H1 (cell line): ENCODE measurements around the gene ZBTB20. TPM values are rescaled to one million over a fixed set of nuclear protein-coding genes. Genes with fewer than 3 reads are reported as not detected.

Experiments
- MAFK ChIP-seq: IDR thresholded peaks from 2 replicates; pipeline ENCODE4 v1.6.1; 2012; ENCODE audit warnings: low read depth, mild to moderate bottlenecking, improper control_type of control experiment, low read length
- TBP ChIP-seq: IDR thresholded peaks from 2 replicates; pipeline ENCODE4 v1.6.1; 2011; ENCODE audit warnings: low read depth, low read length, improper control_type of control experiment
- polyA plus RNA-seq, 7 experiments: library from polyadenylated mRNA; depleted of rRNA in 3 of 7; stranded (reverse) in 5 of 7; unstranded in 2 of 7; fragments of >200 nt in 5 of 7; fragments of 200-250 nt in 2 of 7; gene quantifications; 1 replicate in 5 of 7; 2 replicates in 1 of 7; 4 replicates in 1 of 7; pipeline versions ENCODE4 v1.2.1 to v1.2.3, GENCODE V29; 2011 to 2013; ENCODE audit warnings: missing spikeins in 2 of 7, mixed read lengths in 2 of 7
- total RNA-seq: library from RNA; stranded (reverse); fragmentation: NEBNext Ultra II Directional; extraction: Animal tissue kit (Norgen Biotek cat#: 25700); gene quantifications from 2 replicates; pipeline ENCODE4 v1.2.1, GENCODE V29; 2021
- TF ChIP-seq, protein P1 (sequence below): fragments of 300-600 bp; sonication (generic); IDR thresholded peaks from 2 replicates; pipeline ENCODE4 v1.7.1; 2012; ENCODE audit warnings: low read length, moderate library complexity, mild to moderate bottlenecking, inconsistent platforms; ENCODE audit not compliant: insufficient replicate concordance

The ZBTB20 gene
- total and polyA plus RNA-seq, 2 of the 8 experiments (the other 6 are each of a cell fraction or from before 2014, with no cell fraction given) = 0.35 to 1.3 TPM

DNA sequence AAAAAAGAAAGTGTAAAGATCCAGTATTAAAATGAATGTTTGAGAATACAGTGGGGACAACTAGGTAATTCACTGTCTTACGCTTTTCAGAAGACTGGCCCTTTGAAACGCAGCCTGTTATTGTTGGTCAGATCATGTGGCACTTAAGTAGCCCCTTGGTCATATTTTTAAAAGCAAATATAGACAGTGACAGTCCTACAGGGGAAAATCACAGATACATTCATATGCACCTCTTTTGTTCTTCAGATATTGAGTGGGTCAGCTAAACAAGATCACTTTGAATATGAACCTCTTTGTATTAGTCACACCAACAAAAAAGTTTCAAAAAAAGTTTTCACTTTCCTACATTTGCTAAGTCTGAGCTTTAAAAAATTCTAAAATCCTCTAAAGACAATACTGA is 817.3 kb downstream of the ZBTB20 start (continued):
- TF ChIP-seq, protein P1, sequence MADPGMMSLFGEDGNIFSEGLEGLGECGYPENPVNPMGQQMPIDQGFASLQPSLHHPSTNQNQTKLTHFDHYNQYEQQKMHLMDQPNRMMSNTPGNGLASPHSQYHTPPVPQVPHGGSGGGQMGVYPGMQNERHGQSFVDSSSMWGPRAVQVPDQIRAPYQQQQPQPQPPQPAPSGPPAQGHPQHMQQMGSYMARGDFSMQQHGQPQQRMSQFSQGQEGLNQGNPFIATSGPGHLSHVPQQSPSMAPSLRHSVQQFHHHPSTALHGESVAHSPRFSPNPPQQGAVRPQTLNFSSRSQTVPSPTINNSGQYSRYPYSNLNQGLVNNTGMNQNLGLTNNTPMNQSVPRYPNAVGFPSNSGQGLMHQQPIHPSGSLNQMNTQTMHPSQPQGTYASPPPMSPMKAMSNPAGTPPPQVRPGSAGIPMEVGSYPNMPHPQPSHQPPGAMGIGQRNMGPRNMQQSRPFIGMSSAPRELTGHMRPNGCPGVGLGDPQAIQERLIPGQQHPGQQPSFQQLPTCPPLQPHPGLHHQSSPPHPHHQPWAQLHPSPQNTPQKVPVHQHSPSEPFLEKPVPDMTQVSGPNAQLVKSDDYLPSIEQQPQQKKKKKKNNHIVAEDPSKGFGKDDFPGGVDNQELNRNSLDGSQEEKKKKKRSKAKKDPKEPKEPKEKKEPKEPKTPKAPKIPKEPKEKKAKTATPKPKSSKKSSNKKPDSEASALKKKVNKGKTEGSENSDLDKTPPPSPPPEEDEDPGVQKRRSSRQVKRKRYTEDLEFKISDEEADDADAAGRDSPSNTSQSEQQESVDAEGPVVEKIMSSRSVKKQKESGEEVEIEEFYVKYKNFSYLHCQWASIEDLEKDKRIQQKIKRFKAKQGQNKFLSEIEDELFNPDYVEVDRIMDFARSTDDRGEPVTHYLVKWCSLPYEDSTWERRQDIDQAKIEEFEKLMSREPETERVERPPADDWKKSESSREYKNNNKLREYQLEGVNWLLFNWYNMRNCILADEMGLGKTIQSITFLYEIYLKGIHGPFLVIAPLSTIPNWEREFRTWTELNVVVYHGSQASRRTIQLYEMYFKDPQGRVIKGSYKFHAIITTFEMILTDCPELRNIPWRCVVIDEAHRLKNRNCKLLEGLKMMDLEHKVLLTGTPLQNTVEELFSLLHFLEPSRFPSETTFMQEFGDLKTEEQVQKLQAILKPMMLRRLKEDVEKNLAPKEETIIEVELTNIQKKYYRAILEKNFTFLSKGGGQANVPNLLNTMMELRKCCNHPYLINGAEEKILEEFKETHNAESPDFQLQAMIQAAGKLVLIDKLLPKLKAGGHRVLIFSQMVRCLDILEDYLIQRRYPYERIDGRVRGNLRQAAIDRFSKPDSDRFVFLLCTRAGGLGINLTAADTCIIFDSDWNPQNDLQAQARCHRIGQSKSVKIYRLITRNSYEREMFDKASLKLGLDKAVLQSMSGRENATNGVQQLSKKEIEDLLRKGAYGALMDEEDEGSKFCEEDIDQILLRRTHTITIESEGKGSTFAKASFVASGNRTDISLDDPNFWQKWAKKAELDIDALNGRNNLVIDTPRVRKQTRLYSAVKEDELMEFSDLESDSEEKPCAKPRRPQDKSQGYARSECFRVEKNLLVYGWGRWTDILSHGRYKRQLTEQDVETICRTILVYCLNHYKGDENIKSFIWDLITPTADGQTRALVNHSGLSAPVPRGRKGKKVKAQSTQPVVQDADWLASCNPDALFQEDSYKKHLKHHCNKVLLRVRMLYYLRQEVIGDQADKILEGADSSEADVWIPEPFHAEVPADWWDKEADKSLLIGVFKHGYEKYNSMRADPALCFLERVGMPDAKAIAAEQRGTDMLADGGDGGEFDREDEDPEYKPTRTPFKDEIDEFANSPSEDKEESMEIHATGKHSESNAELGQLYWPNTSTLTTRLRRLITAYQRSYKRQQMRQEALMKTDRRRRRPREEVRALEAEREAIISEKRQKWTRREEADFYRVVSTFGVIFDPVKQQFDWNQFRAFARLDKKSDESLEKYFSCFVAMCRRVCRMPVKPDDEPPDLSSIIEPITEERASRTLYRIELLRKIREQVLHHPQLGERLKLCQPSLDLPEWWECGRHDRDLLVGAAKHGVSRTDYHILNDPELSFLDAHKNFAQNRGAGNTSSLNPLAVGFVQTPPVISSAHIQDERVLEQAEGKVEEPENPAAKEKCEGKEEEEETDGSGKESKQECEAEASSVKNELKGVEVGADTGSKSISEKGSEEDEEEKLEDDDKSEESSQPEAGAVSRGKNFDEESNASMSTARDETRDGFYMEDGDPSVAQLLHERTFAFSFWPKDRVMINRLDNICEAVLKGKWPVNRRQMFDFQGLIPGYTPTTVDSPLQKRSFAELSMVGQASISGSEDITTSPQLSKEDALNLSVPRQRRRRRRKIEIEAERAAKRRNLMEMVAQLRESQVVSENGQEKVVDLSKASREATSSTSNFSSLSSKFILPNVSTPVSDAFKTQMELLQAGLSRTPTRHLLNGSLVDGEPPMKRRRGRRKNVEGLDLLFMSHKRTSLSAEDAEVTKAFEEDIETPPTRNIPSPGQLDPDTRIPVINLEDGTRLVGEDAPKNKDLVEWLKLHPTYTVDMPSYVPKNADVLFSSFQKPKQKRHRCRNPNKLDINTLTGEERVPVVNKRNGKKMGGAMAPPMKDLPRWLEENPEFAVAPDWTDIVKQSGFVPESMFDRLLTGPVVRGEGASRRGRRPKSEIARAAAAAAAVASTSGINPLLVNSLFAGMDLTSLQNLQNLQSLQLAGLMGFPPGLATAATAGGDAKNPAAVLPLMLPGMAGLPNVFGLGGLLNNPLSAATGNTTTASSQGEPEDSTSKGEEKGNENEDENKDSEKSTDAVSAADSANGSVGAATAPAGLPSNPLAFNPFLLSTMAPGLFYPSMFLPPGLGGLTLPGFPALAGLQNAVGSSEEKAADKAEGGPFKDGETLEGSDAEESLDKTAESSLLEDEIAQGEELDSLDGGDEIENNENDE = no peak
- TF ChIP-seq MAFK (no peak), TBP (no peak)
